Body of pancreas (tissue), 4 donors: Measurements from ENCODE around the gene TMEM256. TPM values are rescaled to one million over a fixed set of nuclear protein-coding genes. Genes with fewer than 3 reads are reported as not detected.
"Not testable (repeated sequence)": the region's sequence is repeated elsewhere in the genome, so short reads cannot be mapped to it uniquely, and the experiment has no call there.

Source experiments
- ATAC-seq: fragments of 150-250 bp; one replicate; pipeline ENCODE4 v1.9.1; 2016
- DNase-seq, 4 donors: peaks; one replicate each; pipeline ENCODE4 v3.0.0-alpha.2; 2019
- H3K27ac ChIP-seq, 4 donors: fragments of 200-600 bp; sonication (generic); 1 replicate in 3 of 4; 2 replicates in 1 of 4; pipeline versions ENCODE4 v1.5.1 to v1.6.1; 2016 to 2019; ENCODE audit warnings: mild to moderate bottlenecking in 1 of 4, mixed read lengths in 1 of 4, moderate library complexity in 1 of 4
- H3K27me3 ChIP-seq, 2 donors: fragments of 200-600 bp; sonication (generic); one replicate each; pipeline ENCODE4 v1.6.0; 2016; ENCODE audit warnings: mild to moderate bottlenecking in 1 of 2
- H3K36me3 ChIP-seq, 2 donors: fragments of 200-600 bp; sonication (generic); replicated peaks in 1 of 2; 2 replicates each; pipeline ENCODE4 v1.5.1; 2016; ENCODE audit warnings: low read depth in 2 of 2; ENCODE audit not compliant: insufficient read depth in 1 of 2
- H3K4me1 ChIP-seq: fragments of 200-600 bp; sonication (generic); one replicate; pipeline ENCODE4 v1.6.0; 2016
- H3K4me3 ChIP-seq, 2 donors: fragments of 200-600 bp; sonication (generic); 1 replicate in 1 of 2; 2 replicates in 1 of 2; pipeline ENCODE4 v1.5.1; 2016 to 2019
- H3K9me3 ChIP-seq, 3 donors: fragments of 200-600 bp; sonication (generic); 1 replicate in 2 of 3; 2 replicates in 1 of 3; pipeline ENCODE4 v1.5.1; 2016
- POLR2A ChIP-seq, 3 donors: fragments of 450-650 bp; IDR thresholded peaks; one replicate each; pipeline ENCODE4 v1.6.1; 2016; ENCODE audit warnings: antibody characterized with exemption in 3 of 3, mild to moderate bottlenecking in 2 of 3
- WGBS, 2 donors: methylation state at CpG; one replicate each; pipeline ENCODE4 v1.1.5; 2017; 5-methylcytosine and 5-hydroxymethylcytosine counted together
- intact Hi-C: fragments of 100-400 bp; cut with DNase I; formaldehyde crosslinking; loops from one replicate; pipeline ENCODE4 v1.15.1; 2023
- total RNA-seq, 2 donors: library from RNA; depleted of rRNA; stranded (reverse); fragments of >200 nt; gene quantifications; one replicate each; pipeline ENCODE4 v1.1.0, GENCODE V29; 2016
- TF ChIP-seq, protein P1 (sequence below), 7 experiments: fragments of 450-650 bp in 4 of 7; fragments of 200-600 bp in 3 of 7; sonication (generic) in 3 of 7; IDR thresholded peaks; one replicate each; pipeline ENCODE4 v1.5.1; 2016 to 2019; ENCODE audit warnings: antibody characterized with exemption in 7 of 7

TMEM256 gene
- total RNA-seq, 2 donors from 2014 or later = 14.5 to 21.8 TPM

DNA sequence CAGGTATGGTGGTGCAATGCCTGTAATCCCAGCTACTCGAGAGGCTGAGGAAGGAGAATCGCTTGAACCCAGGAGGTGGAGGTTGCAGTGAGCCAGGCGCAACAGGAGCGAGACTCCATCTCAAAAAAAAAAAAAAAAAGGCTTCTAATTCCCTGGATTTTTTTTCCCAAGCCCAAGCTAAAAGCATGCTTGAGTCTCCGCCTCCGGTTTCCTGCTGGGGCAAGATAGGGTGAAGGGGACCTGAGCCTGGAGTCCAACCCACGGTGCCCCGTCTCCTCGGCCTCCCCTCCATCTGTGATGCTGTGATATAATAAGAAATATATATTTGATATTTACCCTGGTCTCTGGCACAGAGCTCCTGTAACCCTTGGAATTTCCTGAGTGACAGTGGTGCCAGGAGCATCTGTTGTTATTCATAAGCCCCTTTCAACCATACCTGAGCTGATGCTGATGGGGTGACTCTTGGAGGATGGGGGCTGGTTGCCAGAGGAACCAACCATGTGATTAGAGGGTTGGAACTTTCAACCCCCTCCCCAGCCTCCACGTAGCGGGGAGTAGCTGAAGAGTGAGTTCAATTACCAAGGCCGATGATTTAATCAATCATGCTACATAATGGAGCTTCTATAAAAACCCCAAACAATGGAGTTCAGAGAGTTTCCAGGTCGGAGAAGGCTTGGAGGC is 35.8 kb downstream of the TMEM256 start:
- intact Hi-C loops = no loop called here
- TF ChIP-seq, protein P1, sequence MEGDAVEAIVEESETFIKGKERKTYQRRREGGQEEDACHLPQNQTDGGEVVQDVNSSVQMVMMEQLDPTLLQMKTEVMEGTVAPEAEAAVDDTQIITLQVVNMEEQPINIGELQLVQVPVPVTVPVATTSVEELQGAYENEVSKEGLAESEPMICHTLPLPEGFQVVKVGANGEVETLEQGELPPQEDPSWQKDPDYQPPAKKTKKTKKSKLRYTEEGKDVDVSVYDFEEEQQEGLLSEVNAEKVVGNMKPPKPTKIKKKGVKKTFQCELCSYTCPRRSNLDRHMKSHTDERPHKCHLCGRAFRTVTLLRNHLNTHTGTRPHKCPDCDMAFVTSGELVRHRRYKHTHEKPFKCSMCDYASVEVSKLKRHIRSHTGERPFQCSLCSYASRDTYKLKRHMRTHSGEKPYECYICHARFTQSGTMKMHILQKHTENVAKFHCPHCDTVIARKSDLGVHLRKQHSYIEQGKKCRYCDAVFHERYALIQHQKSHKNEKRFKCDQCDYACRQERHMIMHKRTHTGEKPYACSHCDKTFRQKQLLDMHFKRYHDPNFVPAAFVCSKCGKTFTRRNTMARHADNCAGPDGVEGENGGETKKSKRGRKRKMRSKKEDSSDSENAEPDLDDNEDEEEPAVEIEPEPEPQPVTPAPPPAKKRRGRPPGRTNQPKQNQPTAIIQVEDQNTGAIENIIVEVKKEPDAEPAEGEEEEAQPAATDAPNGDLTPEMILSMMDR (IDR thresholded peaks at IDR 0.05) = no peak
- TF ChIP-seq POLR2A (IDR thresholded peaks at IDR 0.05) = no peak
- WGBS, 2 donors = 65 to 66% methylated on average over 12 of the region's 13 CpGs
- DNase-seq (no peak), ATAC-seq (no peak)
- Histone ChIP-seq H3K27ac (no peak overlapping the region), H3K36me3 (no peaks in the 10 kb centered on the region), H3K4me1 (no peaks in the 10 kb centered on the region), H3K27me3 (no peaks in the 10 kb centered on the region), H3K9me3 (no peaks in the 10 kb centered on the region), H3K4me3 (no peak overlapping the region)

DNA sequence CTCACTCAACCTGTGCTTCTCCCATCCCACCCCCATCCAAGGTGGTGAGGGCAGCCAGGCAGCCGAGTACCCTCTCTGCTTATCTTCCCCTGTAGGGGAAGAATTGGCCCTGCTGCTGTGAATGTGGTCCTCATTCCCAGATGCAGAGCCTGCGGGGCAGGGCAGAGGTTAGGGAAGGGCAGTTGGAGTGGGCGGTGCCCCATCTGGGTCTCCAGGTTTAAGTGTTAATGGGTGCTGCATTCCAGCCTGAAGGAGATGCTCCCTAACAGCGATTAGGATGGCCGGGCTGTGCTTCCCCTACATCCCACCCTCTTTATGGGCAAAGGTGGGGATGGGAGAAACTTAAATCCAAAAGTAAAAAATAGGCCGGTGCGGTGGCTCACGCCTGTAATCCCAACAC is 36.8 kb downstream of the TMEM256 start:
- 80 to 89% methylated on average over 6 to 8 of the region's 8 CpGs for WGBS, 2 donors
- no peak for TF ChIP-seq POLR2A (IDR thresholded peaks at IDR 0.05)
- TF ChIP-seq, protein P1 (IDR thresholded peaks at IDR 0.05) = no peak
- no peaks in the 10 kb centered on the region for H3K4me1 ChIP-seq
- no peaks in the 10 kb centered on the region for H3K9me3 ChIP-seq
- no peak for ATAC-seq
- intact Hi-C loops = no loop called here
- no peak overlapping the region for H3K4me3 ChIP-seq
- no peaks in the 10 kb centered on the region for H3K27me3 ChIP-seq
- no peak for DNase-seq
- H3K36me3 ChIP-seq = no peaks in the 10 kb centered on the region
- H3K27ac ChIP-seq = no peak overlapping the region

DNA sequence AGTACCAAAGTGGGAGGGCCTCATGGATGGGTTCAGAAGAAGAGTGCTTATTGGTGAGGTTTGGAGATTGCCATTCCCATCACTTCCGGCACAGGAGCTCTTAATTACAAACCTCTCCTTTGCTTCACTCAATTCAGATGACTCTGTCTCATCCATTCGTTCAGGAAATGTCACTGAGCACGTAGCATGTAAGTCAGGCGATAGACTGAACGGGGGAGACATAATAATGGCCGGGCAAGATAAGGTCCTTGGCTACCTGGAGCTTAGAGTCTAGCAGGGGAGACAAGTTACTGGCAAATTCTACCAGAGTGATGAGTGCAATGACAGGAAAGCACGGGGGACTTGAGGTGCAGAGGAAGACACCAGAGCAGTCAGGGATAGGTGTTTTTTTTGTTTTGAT is 37.9 kb downstream of the TMEM256 start:
- H3K9me3 ChIP-seq, ATAC-seq, H3K36me3 ChIP-seq, H3K27ac ChIP-seq, intact Hi-C loops, H3K27me3 ChIP-seq, DNase-seq, H3K4me1 ChIP-seq, H3K4me3 ChIP-seq: not testable (repeated sequence)
- 88% methylated on average over 6 of the region's 7 CpGs for WGBS, 2 donors

DNA sequence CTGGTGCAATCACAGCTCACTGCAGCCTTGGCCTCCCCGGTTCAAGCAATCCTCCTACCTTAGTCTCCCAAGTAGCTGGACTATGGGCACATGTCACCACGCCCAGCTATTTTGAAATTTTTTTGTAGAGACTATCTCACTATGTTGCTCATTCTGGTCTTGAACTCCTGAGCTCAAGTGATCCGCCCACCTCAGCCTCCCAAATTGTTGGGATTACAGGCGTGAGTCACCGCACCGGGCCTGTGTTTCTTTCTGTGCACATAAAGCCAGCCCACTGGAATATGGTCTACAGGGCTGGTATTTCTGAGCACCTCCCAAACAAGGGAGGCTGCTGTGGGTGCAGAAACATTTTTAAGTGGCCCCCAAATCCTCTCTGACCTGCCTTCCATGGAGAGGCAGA is 40.6 kb downstream of the TMEM256 start:
- 87 to 94% methylated on average over 6 of the region's 6 CpGs for WGBS, 2 donors
- intact Hi-C loops = no loop called here

DNA sequence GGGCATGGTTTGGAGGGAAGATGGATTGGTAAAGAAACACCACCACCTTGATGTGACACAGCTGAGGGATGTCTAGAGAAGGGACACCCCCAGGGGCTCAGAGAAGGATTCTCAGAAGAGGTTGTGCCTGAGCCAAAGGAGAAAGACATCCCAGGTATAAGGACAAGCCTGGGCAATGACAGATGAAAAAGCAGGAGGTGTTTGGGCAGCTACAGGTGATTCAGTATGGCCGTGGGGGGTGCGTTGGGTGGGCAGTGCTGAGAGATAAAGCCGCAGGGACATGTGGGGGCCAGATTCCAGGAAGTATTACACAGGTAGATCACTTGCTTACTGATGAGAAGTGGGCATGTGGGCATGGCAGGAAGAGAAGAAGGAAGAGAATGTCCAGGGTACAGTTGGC is 42.0 kb downstream of the TMEM256 start:
- ATAC-seq (no peak), DNase-seq (no peak)
- Histone ChIP-seq H3K9me3 (no peaks in the 10 kb centered on the region), H3K36me3 (no peaks in the 10 kb centered on the region), H3K4me3 (no peak overlapping the region), H3K4me1 (no peaks in the 10 kb centered on the region), H3K27ac (no peak overlapping the region), H3K27me3 (no peaks in the 10 kb centered on the region)
- intact Hi-C loops = no loop called here
- no peak for TF ChIP-seq POLR2A (IDR thresholded peaks at IDR 0.05)
- TF ChIP-seq, protein P1 (IDR thresholded peaks at IDR 0.05) = no peak
- WGBS, 2 donors = 31 to 48% methylated on average over 3 of the region's 3 CpGs

More for the DNA sequence above, 40.6 kb downstream of the TMEM256 start:
- Histone ChIP-seq H3K27ac (no peak overlapping the region), H3K27me3 (no peaks in the 10 kb centered on the region), H3K36me3 (no peaks in the 10 kb centered on the region), H3K4me1 (no peaks in the 10 kb centered on the region), H3K4me3 (no peak overlapping the region), H3K9me3 (no peaks in the 10 kb centered on the region)
- ATAC-seq (no peak), DNase-seq (no peak)
- TF ChIP-seq, protein P1 (IDR thresholded peaks at IDR 0.05) = no peak
- TF ChIP-seq POLR2A (IDR thresholded peaks at IDR 0.05) = no peak
